Body of pancreas (tissue), 4 donors: ENCODE results near the gene SH3GL3.

Experiments
- CTCF ChIP-seq, 7 experiments: fragments of 450-650 bp in 4 of 7; fragments of 200-600 bp in 3 of 7; sonication (generic) in 3 of 7; IDR thresholded peaks; one replicate each; pipeline ENCODE4 v1.5.1; 2016 to 2019; ENCODE audit warnings: antibody characterized with exemption in 7 of 7
- POLR2A ChIP-seq, 3 donors: fragments of 450-650 bp; IDR thresholded peaks; one replicate each; pipeline ENCODE4 v1.6.1; 2016; ENCODE audit warnings: antibody characterized with exemption in 3 of 3, mild to moderate bottlenecking in 2 of 3

- TF ChIP-seq CTCF (IDR thresholded peaks at IDR 0.05) (no peak), POLR2A (IDR thresholded peaks at IDR 0.05) (no peak)
Measured at GRCh38 chr15:83422081-83422480, 25.1 kb upstream of the SH3GL3 start.
